GM12892 (cell line): ENCODE measurements around the gene GALNT10.

ENCODE experiments used
- DNase-seq: peaks from one replicate; pipeline ENCODE4 v3.0.0; 2011; ENCODE audit not compliant: insufficient read length
- FAIRE-seq: peaks from 2 replicates; lab custom pipeline; 2011; peaks lifted over from hg19 to GRCh38; lab: Jason Lieb, UNC
- POLR2A ChIP-seq: IDR thresholded peaks from 2 replicates; pipeline ENCODE4 v1.6.1; 2011; ENCODE audit warnings: low read depth, low read length, control low read depth
- POLR2AphosphoS5 ChIP-seq: IDR thresholded peaks from 2 replicates; pipeline ENCODE4 v1.6.1; 2011; ENCODE audit warnings: low read depth, low read length, control low read depth
- TAF1 ChIP-seq: IDR thresholded peaks from 2 replicates; pipeline ENCODE4 v1.6.1; 2011; ENCODE audit warnings: low read depth, mild to moderate bottlenecking, control low read depth, low read length, borderline replicate concordance

The GALNT10 gene

GRCh38 chr5:154162539-154163151 is 27.9 kb upstream of the GALNT10 start:
- DNase-seq, result no peak
- FAIRE-seq, result no peak
- TF ChIP-seq POLR2A, result no peak
- no peak for TF ChIP-seq TAF1
- TF ChIP-seq POLR2AphosphoS5, result no peak

- no peak for FAIRE-seq
- TF ChIP-seq TAF1, result no peak
- TF ChIP-seq POLR2A, result no peak
- TF ChIP-seq POLR2AphosphoS5, result no peak
- DNase-seq, result no peak
Observed at GRCh38 chr5:154163327-154164248, 26.9 kb upstream of the GALNT10 start.

- DNase-seq (no peak), FAIRE-seq (no peak)
Observed at GRCh38 chr5:154164249-154164581, 26.3 kb upstream of the GALNT10 start.

GRCh38 chr5:154165886-154166285 is 24.6 kb upstream of the GALNT10 start:
- no peak for DNase-seq
- FAIRE-seq, result no peak
- no peak for TF ChIP-seq POLR2A
- TF ChIP-seq TAF1, result no peak
- TF ChIP-seq POLR2AphosphoS5, result no peak

More at GRCh38 chr5:154164249-154164581, 26.3 kb upstream of the GALNT10 start:
- TF ChIP-seq POLR2A, result no peak
- TF ChIP-seq TAF1, result no peak
- no peak for TF ChIP-seq POLR2AphosphoS5

GRCh38 chr5:154166901-154167791 is 23.4 kb upstream of the GALNT10 start:
- TF ChIP-seq POLR2A, result no peak
- DNase-seq, result no peak
- no peak for FAIRE-seq

- FAIRE-seq (no peak), DNase-seq (no peak)
- no peak for TF ChIP-seq TAF1
- TF ChIP-seq POLR2A, result no peak
- no peak for TF ChIP-seq POLR2AphosphoS5
Observed at GRCh38 chr5:154168395-154168794, 22.1 kb upstream of the GALNT10 start.

- FAIRE-seq, result no peak
- TF ChIP-seq POLR2AphosphoS5, result no peak
- TF ChIP-seq TAF1, result no peak
- no peak for TF ChIP-seq POLR2A
- no peak for DNase-seq
Observed at GRCh38 chr5:154172785-154173184, 17.7 kb upstream of the GALNT10 start.

GRCh38 chr5:154174091-154174490 is 16.4 kb upstream of the GALNT10 start:
- no peak for FAIRE-seq
- TF ChIP-seq TAF1 (no peak), POLR2AphosphoS5 (no peak), POLR2A (no peak)
- DNase-seq, result no peak

- no peak for TF ChIP-seq TAF1
- TF ChIP-seq POLR2AphosphoS5, result no peak
- no peak for TF ChIP-seq POLR2A
- DNase-seq (no peak), FAIRE-seq (no peak)
Observed at GRCh38 chr5:154176181-154176580, 14.4 kb upstream of the GALNT10 start.

GRCh38 chr5:154178661-154179060 is 11.9 kb upstream of the GALNT10 start:
- no peak for TF ChIP-seq POLR2A
- DNase-seq (no peak), FAIRE-seq (no peak)
